GM21381 (cell line): Measurements from ENCODE around the gene MON1B.
"Not testable (repeated sequence)": the region's sequence is repeated elsewhere in the genome, so short reads cannot be mapped to it uniquely, and the experiment has no call there.

Experiments used
- ATAC-seq: cut with Tn5 transposase; IDR thresholded peaks from one replicate; pipeline ENCODE4 v1.9.1; 2021; ENCODE audit warnings: mild to moderate bottlenecking, moderate library complexity; ENCODE audit not compliant: unreplicated experiment

The MON1B gene

GRCh38 chr16:77238593-77238992, 47.6 kb downstream of the MON1B start:
- no peak for ATAC-seq

DNA sequence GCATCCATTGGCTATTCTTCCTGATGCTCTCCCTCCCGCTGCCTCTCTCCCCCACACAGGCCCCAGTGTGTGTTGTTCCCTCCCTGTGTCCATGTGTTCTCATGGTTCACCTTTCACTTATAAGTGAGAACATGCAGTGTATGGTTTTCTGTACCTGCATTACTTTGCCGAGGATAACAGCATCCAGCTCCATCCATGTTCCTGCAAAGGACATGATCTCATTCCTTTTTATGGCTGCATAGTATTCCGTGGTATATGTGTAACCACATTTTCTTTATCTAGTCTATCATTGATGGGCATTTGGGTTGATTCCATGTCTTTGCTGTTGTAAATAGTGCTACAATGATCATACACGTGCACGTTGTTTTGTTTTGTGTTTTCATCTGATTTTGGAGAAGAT, 51.5 kb downstream of the MON1B start:
- ATAC-seq, result not testable (repeated sequence)

DNA sequence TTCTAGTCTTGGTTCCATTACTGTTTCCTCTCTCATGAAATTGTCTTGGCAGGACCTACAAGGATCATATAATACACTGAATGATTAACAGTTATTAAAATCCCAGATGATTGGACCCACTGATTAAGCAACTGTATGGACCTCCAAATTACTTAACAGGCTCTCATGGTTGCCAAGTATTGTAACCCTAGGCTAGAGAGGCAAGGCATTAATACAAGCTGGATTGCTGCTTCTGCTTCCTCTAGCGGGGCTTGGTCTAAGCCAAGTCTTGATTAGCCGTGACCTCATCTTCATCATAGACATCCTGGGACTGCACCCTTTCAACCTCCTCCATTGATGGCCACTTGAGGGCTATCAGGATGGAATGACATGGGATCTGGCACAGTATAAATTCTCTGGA, 55.2 kb downstream of the MON1B start:
- no peak for ATAC-seq

GRCh38 chr16:77250400-77250799, 59.4 kb downstream of the MON1B start:
- no peak for ATAC-seq
